T-cell (primary cell): ENCODE data around the gene DPP6. TPM values are rescaled to one million over a fixed set of nuclear protein-coding genes. Genes with fewer than 3 reads are reported as not detected.

Experiments
- ATAC-seq, 4 experiments: fragments of 200-7000 bp in 3 of 4; fragments of 150-1000 bp in 1 of 4; cut with Tn5 transposase; replicated peaks in 1 of 4; 1 replicate in 3 of 4; 2 replicates in 1 of 4; pipeline ENCODE4 v1.10.0; 2021; ENCODE audit warnings: moderate library complexity in 3 of 4, mild to moderate bottlenecking in 2 of 4, moderate number of reproducible peaks in 1 of 4
- CTCF ChIA-PET, 2 donors: fragments of 300-600 bp; sonication (Branson Sonifier 250); formaldehyde crosslinking; loops; one replicate each; lab custom pipeline; 2022; ENCODE audit warnings: antibody characterized with exemption in 2 of 2; lab: Charles Lee
- POLR2A ChIA-PET, 2 donors: fragments of 300-600 bp; sonication (Branson Sonifier 250); formaldehyde crosslinking; loops; one replicate each; lab custom pipeline; 2022; ENCODE audit warnings: antibody characterized with exemption in 2 of 2; lab: Charles Lee
- DNase-seq, 35 experiments: peaks; one replicate each; pipeline versions ENCODE4 v3.0.0 to v3.0.0-alpha.2; 2013 to 2023
- H3K27ac ChIP-seq: one replicate; pipeline ENCODE4 v1.5.1; 2013; ENCODE audit warnings: low read length
- H3K27me3 ChIP-seq, 2 experiments: replicated peaks in 1 of 2; 1 replicate in 1 of 2; 2 replicates in 1 of 2; pipeline versions ENCODE4 v1.6.1 to v1.7.0; 2013; ENCODE audit warnings: low read length in 1 of 2, mixed read lengths in 1 of 2; ENCODE audit not compliant: control insufficient read depth in 2 of 2, insufficient read depth in 2 of 2; ENCODE audit errors: extremely low read depth in 1 of 2
- H3K36me3 ChIP-seq, 2 donors: 1 replicate in 1 of 2; 2 replicates in 1 of 2; pipeline versions ENCODE4 v1.6.1 to v1.7.0; 2013; ENCODE audit warnings: low read length in 1 of 2; ENCODE audit not compliant: control insufficient read depth in 2 of 2, insufficient read depth in 1 of 2; ENCODE audit errors: extremely low read depth in 1 of 2
- H3K4me1 ChIP-seq, 2 experiments: 1 replicate in 1 of 2; 2 replicates in 1 of 2; pipeline versions ENCODE4 v1.6.1 to v1.7.0; 2013; ENCODE audit warnings: low read length in 2 of 2, mixed read lengths in 1 of 2; ENCODE audit not compliant: insufficient read depth in 2 of 2, control insufficient read depth in 1 of 2; ENCODE audit errors: extremely low read depth in 1 of 2
- H3K4me3 ChIP-seq, 2 donors: 1 replicate in 1 of 2; 2 replicates in 1 of 2; pipeline versions ENCODE4 v1.5.1 to v1.7.0; 2013; ENCODE audit warnings: mild to moderate bottlenecking in 2 of 2, low read length in 1 of 2, moderate library complexity in 1 of 2; ENCODE audit not compliant: control insufficient read depth in 1 of 2; ENCODE audit errors: extremely low read depth in 1 of 2
- H3K9me3 ChIP-seq: 2 replicates; pipeline ENCODE4 v1.7.0; 2013
- H3K27ac Mint-ChIP-seq, 2 donors: one replicate each; pipeline ENCODE4 v1.8.0; 2020 to 2021; ENCODE audit warnings: mild to moderate bottlenecking in 2 of 2, mixed read lengths in 2 of 2
- H3K27me3 Mint-ChIP-seq, 2 donors: one replicate each; pipeline ENCODE4 v1.8.0; 2021 to 2022; ENCODE audit warnings: mixed read lengths in 2 of 2
- H3K36me3 Mint-ChIP-seq: one replicate; pipeline ENCODE4 v1.8.0; 2021; ENCODE audit warnings: mixed read lengths
- H3K4me1 Mint-ChIP-seq, 3 donors: one replicate each; pipeline ENCODE4 v1.8.0; 2020 to 2022; ENCODE audit warnings: mixed read lengths in 3 of 3, mild to moderate bottlenecking in 1 of 3
- H3K4me3 Mint-ChIP-seq, 3 donors: one replicate each; pipeline ENCODE4 v1.8.0; 2020 to 2022; ENCODE audit warnings: mild to moderate bottlenecking in 3 of 3, mixed read lengths in 3 of 3, moderate library complexity in 3 of 3
- H3K9me3 Mint-ChIP-seq, 3 donors: one replicate each; pipeline ENCODE4 v1.8.0; 2020 to 2022; ENCODE audit warnings: mixed read lengths in 3 of 3
- WGBS: methylation state at CpG from one replicate; pipeline ENCODE4 v1.1.5; 2013; ENCODE audit warnings: missing lambda C conversion rate; ENCODE audit not compliant: insufficient coverage; 5-methylcytosine and 5-hydroxymethylcytosine counted together
- total RNA-seq, 35 experiments: library from RNA in 6 of 35; stranded (reverse) in 6 of 35; fragments of 120-200 nt in 1 of 35; gene quantifications; one replicate each; pipeline versions ENCODE4 v1.2.1 to v1.2.4 and lab custom pipeline; 2013 to 2026

DPP6 gene
- total RNA-seq, 5 donors from 2014 or later (not counting 1 experiment from before 2014, with no cell fraction given) = not detected

DNA sequence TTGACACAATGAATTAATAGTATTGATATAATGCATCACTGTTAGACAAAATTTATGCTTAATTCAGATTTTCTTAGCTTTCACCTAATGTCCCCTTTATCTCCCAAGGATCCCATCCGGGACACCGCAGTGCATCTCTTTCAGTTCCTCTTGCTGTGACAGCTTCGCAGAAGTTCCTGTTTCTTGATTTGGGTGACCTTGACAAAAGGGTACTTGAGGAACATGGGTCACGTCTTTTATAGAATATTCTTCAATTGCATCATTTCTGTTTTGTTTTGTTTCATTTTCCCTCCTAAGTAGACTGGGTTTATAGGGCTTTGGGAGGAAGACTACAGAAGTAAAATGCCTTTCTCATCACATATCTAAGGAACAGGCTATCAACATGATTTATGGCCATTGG is 453.2 kb downstream of the DPP6 start:
- Mint-ChIP-seq H3K4me1 (no peaks in the 10 kb centered on the region), H3K27ac (no peak overlapping the region), H3K27me3 (no peaks in the 10 kb centered on the region), H3K4me3 (no peak overlapping the region), H3K9me3 (peaks cover 0 to 15% (median 7%) of the 10 kb centered on the region in 3 donors), H3K36me3 (no peaks in the 10 kb centered on the region)
- H3K27ac ChIP-seq = no peak overlapping the region
- ChIA-PET CTCF (no interaction called here), POLR2A (no interaction called here)
- no peak for DNase-seq
- no peaks in the 10 kb centered on the region for H3K36me3 ChIP-seq
- H3K4me3 ChIP-seq = no peak overlapping the region
- no peak for ATAC-seq
- H3K4me1 ChIP-seq = no peaks in the 10 kb centered on the region
- H3K27me3 ChIP-seq = no peaks in the 10 kb centered on the region
- H3K9me3 ChIP-seq = no peaks in the 10 kb centered on the region
- 83% methylated on average over 2 of the region's 4 CpGs for WGBS

DNA sequence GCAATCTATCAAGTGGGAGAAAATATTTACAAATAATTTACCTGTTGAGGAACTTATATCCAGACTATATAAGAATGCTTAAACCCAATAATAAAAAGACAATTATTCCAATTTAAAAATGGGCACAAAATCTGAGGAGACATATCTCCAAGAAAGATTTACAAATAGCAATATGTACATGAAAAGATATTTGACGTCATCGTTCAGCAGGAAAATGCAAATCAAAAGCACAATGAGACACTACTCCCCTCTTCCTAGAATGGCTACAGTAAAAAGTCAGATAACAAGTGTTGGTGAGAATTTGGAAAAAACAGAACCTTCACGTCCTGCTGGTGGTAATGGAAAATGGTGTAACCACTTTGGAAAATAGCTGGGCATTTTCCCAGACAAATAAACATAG is 457.0 kb downstream of the DPP6 start:
- Histone ChIP-seq H3K27me3 (no peaks in the 10 kb centered on the region), H3K27ac (no peak overlapping the region), H3K4me3 (no peak overlapping the region), H3K4me1 (no peaks in the 10 kb centered on the region), H3K36me3 (no peaks in the 10 kb centered on the region), H3K9me3 (no peaks in the 10 kb centered on the region)
- Mint-ChIP-seq H3K36me3 (no peaks in the 10 kb centered on the region), H3K4me1 (no peaks in the 10 kb centered on the region), H3K9me3 (peaks cover 0 to 3% (median 0%) of the 10 kb centered on the region in 3 donors), H3K4me3 (no peak overlapping the region), H3K27ac (no peak overlapping the region), H3K27me3 (no peaks in the 10 kb centered on the region)
- WGBS = no CpG with 5 or more reads among the region's 3 CpGs
- CTCF ChIA-PET = no interaction called here
- ATAC-seq (no peak), DNase-seq (no peak)
- POLR2A ChIA-PET = no interaction called here

DNA sequence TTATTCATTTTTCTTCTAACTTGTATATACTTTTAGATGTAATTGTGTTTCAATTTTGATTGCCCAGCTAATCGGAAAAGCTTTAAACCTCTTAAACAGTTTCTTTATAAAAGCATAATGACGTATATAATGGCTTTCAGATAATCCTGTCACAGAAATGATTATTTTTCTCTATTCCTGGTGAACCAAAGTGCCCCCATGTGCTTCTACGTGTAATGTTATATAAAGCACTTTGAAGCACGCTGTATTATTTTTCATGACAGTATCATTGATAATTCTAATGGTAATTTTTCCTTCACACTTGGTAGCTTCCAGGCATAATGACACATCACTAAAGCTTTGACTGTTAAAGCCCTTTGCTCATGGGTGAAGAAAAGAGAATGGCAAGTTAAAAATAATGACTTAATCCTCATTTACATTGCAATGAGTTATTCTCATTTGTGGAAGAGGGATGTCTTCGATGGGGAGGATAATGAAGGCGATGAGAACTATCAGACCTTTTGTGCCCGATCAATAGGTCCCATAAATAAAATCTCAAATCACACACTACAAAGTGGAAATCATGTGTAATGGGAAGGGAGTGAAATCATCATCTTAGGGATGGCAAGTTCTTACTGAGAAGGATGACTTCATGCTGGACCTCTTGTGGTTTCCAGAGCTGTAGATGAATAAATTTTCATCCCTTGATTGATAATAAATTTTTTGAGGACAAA is 460.1 kb downstream of the DPP6 start:
- Mint-ChIP-seq H3K36me3 (no peaks in the 10 kb centered on the region), H3K4me3 (no peak overlapping the region), H3K4me1 (no peaks in the 10 kb centered on the region), H3K9me3 (peaks cover 0 to 13% (median 3%) of the 10 kb centered on the region in 3 donors), H3K27me3 (no peaks in the 10 kb centered on the region), H3K27ac (no peak overlapping the region)
- Histone ChIP-seq H3K36me3 (no peaks in the 10 kb centered on the region), H3K9me3 (no peaks in the 10 kb centered on the region), H3K4me3 (no peak overlapping the region), H3K4me1 (no peaks in the 10 kb centered on the region), H3K27me3 (no peaks in the 10 kb centered on the region), H3K27ac (no peak overlapping the region)
- POLR2A ChIA-PET = no interaction called here
- WGBS = no CpG with 5 or more reads among the region's 7 CpGs
- ATAC-seq = no peak
- CTCF ChIA-PET = no interaction called here
- no peak for DNase-seq

DNA sequence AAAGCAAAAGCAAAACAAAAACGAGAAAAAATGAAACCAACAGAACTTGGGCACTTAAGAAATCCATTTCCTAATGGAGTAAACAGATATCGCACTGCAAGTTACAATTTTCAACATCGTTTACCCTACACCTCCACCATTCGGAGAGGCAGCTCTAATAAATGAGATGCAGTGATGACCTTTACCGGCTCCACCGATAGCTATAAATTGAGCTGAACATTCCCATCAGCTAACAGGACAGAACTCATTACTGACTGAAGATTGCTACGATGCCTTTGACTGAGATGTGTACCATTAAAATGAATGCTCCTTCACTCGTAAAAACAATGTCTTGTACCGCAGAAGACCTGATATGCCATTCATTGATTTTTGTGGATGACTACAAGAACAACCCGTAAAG is 465.6 kb downstream of the DPP6 start:
- Histone ChIP-seq H3K9me3 (no peaks in the 10 kb centered on the region), H3K36me3 (no peaks in the 10 kb centered on the region), H3K4me3 (no peak overlapping the region), H3K27ac (no peak overlapping the region), H3K27me3 (no peaks in the 10 kb centered on the region), H3K4me1 (no peaks in the 10 kb centered on the region)
- Mint-ChIP-seq H3K4me1 (no peaks in the 10 kb centered on the region), H3K4me3 (no peak overlapping the region), H3K27me3 (no peaks in the 10 kb centered on the region), H3K36me3 (no peaks in the 10 kb centered on the region), H3K9me3 (peaks cover 4 to 22% (median 7%) of the 10 kb centered on the region in 3 donors), H3K27ac (no peak overlapping the region)
- POLR2A ChIA-PET = no interaction called here
- ATAC-seq (no peak), DNase-seq (no peak)
- 81% methylated on average over 6 of the region's 10 CpGs for WGBS
- CTCF ChIA-PET = no interaction called here

DNA sequence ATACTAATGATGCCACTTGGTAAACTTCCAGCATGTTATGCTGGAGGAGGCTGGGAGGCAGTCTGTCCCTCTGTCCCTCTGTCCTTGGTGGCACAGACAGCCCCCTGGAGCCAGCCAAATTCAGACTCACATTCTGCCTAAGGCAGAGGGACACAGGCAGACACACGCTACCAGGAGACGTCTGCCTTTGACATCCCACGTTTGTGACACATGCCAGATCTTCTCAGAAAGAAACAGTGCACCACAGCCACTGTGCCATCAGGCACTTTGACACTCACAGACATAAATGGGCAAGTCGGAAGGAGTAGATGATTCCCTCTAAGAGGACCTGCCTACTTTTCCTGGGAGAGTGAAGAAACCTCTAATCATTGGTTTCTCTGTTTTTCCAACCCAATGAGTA is 467.0 kb downstream of the DPP6 start:
- Mint-ChIP-seq H3K9me3 (peaks cover 4 to 22% (median 7%) of the 10 kb centered on the region in 3 donors), H3K27ac (no peak overlapping the region), H3K4me3 (no peak overlapping the region), H3K27me3 (no peaks in the 10 kb centered on the region), H3K4me1 (no peaks in the 10 kb centered on the region), H3K36me3 (no peaks in the 10 kb centered on the region)
- no peaks in the 10 kb centered on the region for H3K27me3 ChIP-seq
- no peaks in the 10 kb centered on the region for H3K9me3 ChIP-seq
- no peaks in the 10 kb centered on the region for H3K4me1 ChIP-seq
- ChIA-PET POLR2A (no interaction called here), CTCF (no interaction called here)
- 70% methylated on average over 2 of the region's 4 CpGs for WGBS
- DNase-seq (no peak), ATAC-seq (no peak)
- no peaks in the 10 kb centered on the region for H3K36me3 ChIP-seq
- H3K27ac ChIP-seq = no peak overlapping the region
- no peak overlapping the region for H3K4me3 ChIP-seq

DNA sequence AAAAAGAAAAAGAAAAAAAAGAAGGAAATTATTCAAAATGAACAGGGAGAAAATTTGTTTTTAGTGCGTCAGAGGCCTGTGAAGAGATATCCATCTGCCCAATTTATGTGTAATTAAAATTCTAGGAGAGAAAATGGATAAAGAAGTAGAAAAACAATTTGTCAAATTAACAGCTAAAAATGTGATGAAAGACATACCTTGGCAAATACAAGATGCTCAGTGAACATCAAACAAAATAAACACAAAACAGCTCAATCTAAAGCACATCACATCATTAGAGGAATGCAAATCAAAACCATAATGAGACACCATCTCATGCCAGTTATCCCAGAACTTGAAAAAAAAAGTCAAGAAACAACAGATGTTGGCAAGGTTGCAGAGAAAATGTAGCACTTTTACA is 477.9 kb downstream of the DPP6 start:
- H3K4me1 ChIP-seq = no peaks in the 10 kb centered on the region
- ATAC-seq = no peak
- Mint-ChIP-seq H3K36me3 (no peaks in the 10 kb centered on the region), H3K27me3 (peaks cover 0 to 3% of the 10 kb centered on the region in 2 donors), H3K4me3 (no peak overlapping the region), H3K9me3 (peaks cover 9 to 20% (median 10%) of the 10 kb centered on the region in 3 donors), H3K27ac (no peak overlapping the region), H3K4me1 (no peaks in the 10 kb centered on the region)
- no peaks in the 10 kb centered on the region for H3K9me3 ChIP-seq
- H3K27ac ChIP-seq = no peak overlapping the region
- no CpG with 5 or more reads among the region's 1 CpG for WGBS
- no peak for DNase-seq
- H3K36me3 ChIP-seq = no peaks in the 10 kb centered on the region
- no peak overlapping the region for H3K4me3 ChIP-seq
- POLR2A ChIA-PET = no interaction called here
- CTCF ChIA-PET = no interaction called here
- no peaks in the 10 kb centered on the region for H3K27me3 ChIP-seq

DNA sequence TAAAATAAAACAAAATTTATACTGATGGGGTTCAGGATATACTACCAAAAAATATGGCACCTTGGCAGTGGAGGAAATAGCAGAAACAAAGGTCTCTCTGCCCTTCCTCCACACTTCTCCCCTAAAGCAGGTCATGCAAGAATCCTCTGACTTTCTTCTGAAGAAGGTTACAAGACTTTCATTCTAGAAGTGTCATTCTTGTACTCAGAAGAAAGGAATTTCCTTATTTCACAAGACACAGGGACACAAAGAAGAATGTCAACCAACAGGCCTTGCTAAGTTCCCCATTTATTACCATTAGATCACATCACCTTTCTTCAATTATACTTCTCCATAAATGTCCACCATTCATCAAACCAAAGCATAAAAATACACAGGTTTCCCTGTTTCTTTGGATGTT is 480.6 kb downstream of the DPP6 start:
- no peaks in the 10 kb centered on the region for H3K36me3 ChIP-seq
- no peaks in the 10 kb centered on the region for H3K36me3 Mint-ChIP-seq
- no peak overlapping the region for H3K4me3 ChIP-seq
- CTCF ChIA-PET = no interaction called here
- H3K27ac ChIP-seq = no peak overlapping the region
- POLR2A ChIA-PET = no interaction called here
- DNase-seq (no peak), ATAC-seq (no peak)
- H3K27ac Mint-ChIP-seq = no peak overlapping the region
- H3K9me3 Mint-ChIP-seq = peaks cover 9 to 20% (median 10%) of the 10 kb centered on the region in 3 donors
- no peaks in the 10 kb centered on the region for H3K4me1 ChIP-seq
- no peaks in the 10 kb centered on the region for H3K4me1 Mint-ChIP-seq
- H3K4me3 Mint-ChIP-seq = no peak overlapping the region
- peaks cover 0 to 3% of the 10 kb centered on the region in 2 donors for H3K27me3 Mint-ChIP-seq
- no peaks in the 10 kb centered on the region for H3K9me3 ChIP-seq
- no peaks in the 10 kb centered on the region for H3K27me3 ChIP-seq
